ENCODE data around the gene SDK1. TPM values are rescaled to one million over a fixed set of nuclear protein-coding genes. Genes with fewer than 3 reads are reported as not detected.

Gene SDK1
- total and polyA plus RNA-seq, 2 experiments from 2014 or later = 2.1 to 10.0 TPM

DNA sequence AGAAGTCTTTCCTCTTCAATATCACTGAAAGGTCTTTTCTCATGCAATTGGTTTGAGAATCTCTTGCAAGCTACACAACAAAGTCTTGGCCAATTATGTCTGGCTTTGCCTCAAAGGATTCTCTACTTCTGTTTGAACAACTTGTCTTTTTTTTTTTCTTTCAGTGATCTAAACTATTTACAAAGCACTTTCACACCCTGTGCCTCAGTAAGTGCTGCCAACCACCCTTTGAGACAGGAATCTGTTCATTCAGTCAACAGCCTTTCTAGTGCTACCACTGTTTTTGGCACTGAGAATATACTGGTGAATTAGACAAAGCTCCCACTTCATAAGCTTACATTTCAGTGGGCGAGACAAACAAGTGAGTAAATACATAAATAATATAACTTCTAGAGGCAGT lies 26.9 kb upstream of the SDK1 start:
- Histone ChIP-seq H3K27me3 (ENCODE audit: insufficient read depth) (no peaks in the 10 kb centered on the region), H2AFZ (no peak overlapping the region), H3F3A (replicated peaks; ENCODE audit: low read depth) (no peaks in the 10 kb centered on the region), H3K9me2 (ENCODE audit: insufficient read depth) (peaks cover 4% of the 10 kb centered on the region; the same call in 1 of the 2 replicates), H3K4me3 (no peak overlapping the region), H3K27ac (ENCODE audit: low read depth) (no peak overlapping the region), H3K36me3 (ENCODE audit: insufficient read depth) (no peaks in the 10 kb centered on the region; the same call in 1 of the 2 replicates), H4K20me1 (replicated peaks; ENCODE audit: insufficient read depth) (no peaks in the 10 kb centered on the region), H3K79me2 (replicated peaks; ENCODE audit: insufficient read depth) (no peaks in the 10 kb centered on the region), H3K4me2 (no peak overlapping the region), H3K4me1 (ENCODE audit: insufficient read depth) (no peaks in the 10 kb centered on the region)
- Mint-ChIP-seq H3K27me3 (ENCODE audit: insufficient read depth, low read depth, poor library complexity) (no peaks in the 10 kb centered on the region), H3K36me3 (ENCODE audit: low read depth) (no peaks in the 10 kb centered on the region), H3K9me3 (0 out of 3 replicates have a peak, but pooled peaks cover 3% of the 10 kb centered on the region), H3K4me3 (no peak overlapping the region), H3K4me1 (no peaks in the 10 kb centered on the region), H3K27ac (no peak overlapping the region)
- TF ChIP-seq ZNF331 (CRISPR knock-in tag; IDR thresholded peaks at IDR 0.05; ENCODE audit: low read depth) (no peak), CREB1 (CRISPR knock-in tag; IDR thresholded peaks at IDR 0.05; ENCODE audit: low read depth) (no peak), ETS1 (IDR thresholded peaks at IDR 0.05) (no peak), POLR2AphosphoS5 (IDR thresholded peaks at IDR 0.05; ENCODE audit: low read depth) (no peak), REST (IDR thresholded peaks at IDR 0.05; ENCODE audit: unreplicated experiment) (no peak), EZH2phosphoT487 (IDR thresholded peaks at IDR 0.05; ENCODE audit: unreplicated experiment) (no peak), JUNB (IDR thresholded peaks at IDR 0.05; ENCODE audit: unreplicated experiment) (no peak), NANOG (IDR thresholded peaks at IDR 0.05; ENCODE audit: borderline replicate concordance) (no peak), ZNF114 (CRISPR knock-in tag; IDR thresholded peaks at IDR 0.05) (no peak), EZH2 (IDR thresholded peaks at IDR 0.05; ENCODE audit: low read depth, unreplicated experiment) (no peak), STAT1 (IDR thresholded peaks at IDR 0.05; ENCODE audit: unreplicated experiment) (no peak)
- TF ChIP-seq, protein P1, sequence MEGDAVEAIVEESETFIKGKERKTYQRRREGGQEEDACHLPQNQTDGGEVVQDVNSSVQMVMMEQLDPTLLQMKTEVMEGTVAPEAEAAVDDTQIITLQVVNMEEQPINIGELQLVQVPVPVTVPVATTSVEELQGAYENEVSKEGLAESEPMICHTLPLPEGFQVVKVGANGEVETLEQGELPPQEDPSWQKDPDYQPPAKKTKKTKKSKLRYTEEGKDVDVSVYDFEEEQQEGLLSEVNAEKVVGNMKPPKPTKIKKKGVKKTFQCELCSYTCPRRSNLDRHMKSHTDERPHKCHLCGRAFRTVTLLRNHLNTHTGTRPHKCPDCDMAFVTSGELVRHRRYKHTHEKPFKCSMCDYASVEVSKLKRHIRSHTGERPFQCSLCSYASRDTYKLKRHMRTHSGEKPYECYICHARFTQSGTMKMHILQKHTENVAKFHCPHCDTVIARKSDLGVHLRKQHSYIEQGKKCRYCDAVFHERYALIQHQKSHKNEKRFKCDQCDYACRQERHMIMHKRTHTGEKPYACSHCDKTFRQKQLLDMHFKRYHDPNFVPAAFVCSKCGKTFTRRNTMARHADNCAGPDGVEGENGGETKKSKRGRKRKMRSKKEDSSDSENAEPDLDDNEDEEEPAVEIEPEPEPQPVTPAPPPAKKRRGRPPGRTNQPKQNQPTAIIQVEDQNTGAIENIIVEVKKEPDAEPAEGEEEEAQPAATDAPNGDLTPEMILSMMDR (conservative IDR thresholded peaks at IDR 0.05; ENCODE audit: low read depth in 2 of 2) = no peak
- TF ChIP-seq, protein P2, sequence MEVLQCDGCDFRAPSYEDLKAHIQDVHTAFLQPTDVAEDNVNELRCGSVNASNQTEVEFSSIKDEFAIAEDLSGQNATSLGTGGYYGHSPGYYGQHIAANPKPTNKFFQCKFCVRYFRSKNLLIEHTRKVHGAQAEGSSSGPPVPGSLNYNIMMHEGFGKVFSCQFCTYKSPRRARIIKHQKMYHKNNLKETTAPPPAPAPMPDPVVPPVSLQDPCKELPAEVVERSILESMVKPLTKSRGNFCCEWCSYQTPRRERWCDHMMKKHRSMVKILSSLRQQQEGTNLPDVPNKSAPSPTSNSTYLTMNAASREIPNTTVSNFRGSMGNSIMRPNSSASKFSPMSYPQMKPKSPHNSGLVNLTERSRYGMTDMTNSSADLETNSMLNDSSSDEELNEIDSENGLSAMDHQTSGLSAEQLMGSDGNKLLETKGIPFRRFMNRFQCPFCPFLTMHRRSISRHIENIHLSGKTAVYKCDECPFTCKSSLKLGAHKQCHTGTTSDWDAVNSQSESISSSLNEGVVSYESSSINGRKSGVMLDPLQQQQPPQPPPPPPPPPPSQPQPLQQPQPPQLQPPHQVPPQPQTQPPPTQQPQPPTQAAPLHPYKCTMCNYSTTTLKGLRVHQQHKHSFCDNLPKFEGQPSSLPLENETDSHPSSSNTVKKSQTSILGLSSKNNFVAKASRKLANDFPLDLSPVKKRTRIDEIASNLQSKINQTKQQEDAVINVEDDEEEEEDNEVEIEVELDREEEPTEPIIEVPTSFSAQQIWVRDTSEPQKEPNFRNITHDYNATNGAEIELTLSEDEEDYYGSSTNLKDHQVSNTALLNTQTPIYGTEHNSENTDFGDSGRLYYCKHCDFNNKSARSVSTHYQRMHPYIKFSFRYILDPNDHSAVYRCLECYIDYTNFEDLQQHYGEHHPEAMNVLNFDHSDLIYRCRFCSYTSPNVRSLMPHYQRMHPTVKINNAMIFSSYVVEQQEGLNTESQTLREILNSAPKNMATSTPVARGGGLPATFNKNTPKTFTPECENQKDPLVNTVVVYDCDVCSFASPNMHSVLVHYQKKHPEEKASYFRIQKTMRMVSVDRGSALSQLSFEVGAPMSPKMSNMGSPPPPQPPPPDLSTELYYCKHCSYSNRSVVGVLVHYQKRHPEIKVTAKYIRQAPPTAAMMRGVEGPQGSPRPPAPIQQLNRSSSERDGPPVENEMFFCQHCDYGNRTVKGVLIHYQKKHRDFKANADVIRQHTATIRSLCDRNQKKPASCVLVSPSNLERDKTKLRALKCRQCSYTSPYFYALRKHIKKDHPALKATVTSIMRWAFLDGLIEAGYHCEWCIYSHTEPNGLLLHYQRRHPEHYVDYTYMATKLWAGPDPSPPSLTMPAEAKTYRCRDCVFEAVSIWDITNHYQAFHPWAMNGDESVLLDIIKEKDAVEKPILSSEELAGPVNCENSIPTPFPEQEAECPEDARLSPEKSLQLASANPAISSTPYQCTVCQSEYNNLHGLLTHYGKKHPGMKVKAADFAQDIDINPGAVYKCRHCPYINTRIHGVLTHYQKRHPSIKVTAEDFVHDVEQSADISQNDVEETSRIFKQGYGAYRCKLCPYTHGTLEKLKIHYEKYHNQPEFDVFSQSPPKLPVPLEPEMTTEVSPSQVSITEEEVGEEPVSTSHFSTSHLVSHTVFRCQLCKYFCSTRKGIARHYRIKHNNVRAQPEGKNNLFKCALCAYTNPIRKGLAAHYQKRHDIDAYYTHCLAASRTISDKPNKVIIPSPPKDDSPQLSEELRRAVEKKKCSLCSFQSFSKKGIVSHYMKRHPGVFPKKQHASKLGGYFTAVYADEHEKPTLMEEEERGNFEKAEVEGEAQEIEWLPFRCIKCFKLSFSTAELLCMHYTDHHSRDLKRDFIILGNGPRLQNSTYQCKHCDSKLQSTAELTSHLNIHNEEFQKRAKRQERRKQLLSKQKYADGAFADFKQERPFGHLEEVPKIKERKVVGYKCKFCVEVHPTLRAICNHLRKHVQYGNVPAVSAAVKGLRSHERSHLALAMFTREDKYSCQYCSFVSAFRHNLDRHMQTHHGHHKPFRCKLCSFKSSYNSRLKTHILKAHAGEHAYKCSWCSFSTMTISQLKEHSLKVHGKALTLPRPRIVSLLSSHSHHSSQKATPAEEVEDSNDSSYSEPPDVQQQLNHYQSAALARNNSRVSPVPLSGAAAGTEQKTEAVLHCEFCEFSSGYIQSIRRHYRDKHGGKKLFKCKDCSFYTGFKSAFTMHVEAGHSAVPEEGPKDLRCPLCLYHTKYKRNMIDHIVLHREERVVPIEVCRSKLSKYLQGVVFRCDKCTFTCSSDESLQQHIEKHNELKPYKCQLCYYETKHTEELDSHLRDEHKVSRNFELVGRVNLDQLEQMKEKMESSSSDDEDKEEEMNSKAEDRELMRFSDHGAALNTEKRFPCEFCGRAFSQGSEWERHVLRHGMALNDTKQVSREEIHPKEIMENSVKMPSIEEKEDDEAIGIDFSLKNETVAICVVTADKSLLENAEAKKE (CRISPR knock-in tag; IDR thresholded peaks at IDR 0.05) = no peak
- DNase-seq (ENCODE audit: low spot score) (no peak), ATAC-seq (no peak)

Data from GM23338 (cell line).